ENCODE results near the gene MOSMO. TPM values are rescaled to one million over a fixed set of nuclear protein-coding genes. Genes with fewer than 3 reads are reported as not detected.

The MOSMO gene
- total and polyA plus RNA-seq, 2 donors (not counting 3 experiments of a cell fraction or from before 2014, with no cell fraction given) = 15.9 to 22.0 TPM

- no peak overlapping the region for H2AFZ ChIP-seq (ENCODE audit: low read depth, low read length)
- H3K9ac ChIP-seq (replicated peaks; ENCODE audit: extremely low read depth, insufficient read depth, low read length) = no peak overlapping the region
- no peak overlapping the region for H3K27ac ChIP-seq (ENCODE audit: insufficient read depth, low read depth, low read length)
- BruUV-seq (replicated peaks) = no TSS peak
- H3K4me3 ChIP-seq (replicated peaks in 1 of 3; ENCODE audit: insufficient read depth in 1 of 3, low read depth in 1 of 3, low read length in 3 of 3) = no peak overlapping the region
- DNase-seq (ENCODE audit: low read depth, low spot score) (no peak), FAIRE-seq (no peak)
- intact Hi-C loops (cut with micrococcal nuclease) = no loop called here
- POLR2A ChIA-PET = no interaction called here
- peaks cover 19% of the 10 kb centered on the region for H3K4me1 ChIP-seq (ENCODE audit: control insufficient read depth, extremely low read depth, insufficient read depth, low read length)
- H3K9me3 ChIP-seq (replicated peaks; ENCODE audit: control insufficient read depth, insufficient read depth, low read length) = no peaks in the 10 kb centered on the region
- no peaks in the 10 kb centered on the region for H3K9me1 ChIP-seq (replicated peaks; ENCODE audit: control insufficient read depth, extremely low read depth, insufficient read depth, low read length)
- no peaks in the 10 kb centered on the region for H3K36me3 ChIP-seq (ENCODE audit: control insufficient read depth in 2 of 2, extremely low read depth in 1 of 2, insufficient read depth in 2 of 2, low read length in 2 of 2)
- H3K27me3 ChIP-seq (ENCODE audit: control insufficient read depth in 2 of 2, insufficient read depth in 2 of 2, low read length in 2 of 2) = no peaks in the 10 kb centered on the region
- CTCF ChIA-PET = interaction anchor here (1.3 to 27.0 kb wide), 6 partner anchors 10 to 182 kb away, joined by 4 to 994 read pairs (median 18); no protein-coding TSS in a partner anchor
- H4K20me1 ChIP-seq (replicated peaks; ENCODE audit: control insufficient read depth, extremely low read depth, insufficient read depth, low read length) = peaks cover 3% of the 10 kb centered on the region
- peaks cover 34% of the 10 kb centered on the region for H3K79me2 ChIP-seq (ENCODE audit: control insufficient read depth, insufficient read depth, low read length)
- dilution Hi-C loops (cut with MboI; ENCODE audit: extremely low pct_ligation_motif_present, low sequenced_read_pairs) = no loop called here
- TF ChIP-seq CTCF (IDR thresholded peaks at IDR 0.05; ENCODE audit: extremely low read depth in 1 of 2, insufficient read depth in 1 of 2, low read depth in 1 of 2, low read length in 2 of 2) = no peak
- no peak for TF ChIP-seq JUN (IDR thresholded peaks at IDR 0.05; ENCODE audit: borderline replicate concordance, insufficient read depth, insufficient read length, low read depth)
- TF ChIP-seq FOS (IDR thresholded peaks at IDR 0.05; ENCODE audit: borderline replicate concordance, insufficient read depth, low read length) = no peak
- no peak for TF ChIP-seq POLR2A (IDR thresholded peaks at IDR 0.05; ENCODE audit: low read depth, low read length)
- no peak for TF ChIP-seq MYC (IDR thresholded peaks at IDR 0.05; ENCODE audit: low read depth, low read length)
- no peak for TF ChIP-seq EZH2 (IDR thresholded peaks at IDR 0.05; ENCODE audit: borderline replicate concordance, low read depth, low read length, severe bottlenecking)
- TF ChIP-seq GATA2 (IDR thresholded peaks at IDR 0.05; ENCODE audit: insufficient read depth, insufficient read length, low read depth, low read length) = no peak
- no peak for TF ChIP-seq POLR2AphosphoS5 (IDR thresholded peaks at IDR 0.05; ENCODE audit: insufficient read depth, low read depth, low read length)
- no peak for TF ChIP-seq MAX (IDR thresholded peaks at IDR 0.05; ENCODE audit: insufficient read depth, insufficient read length)
- H3K4me2 ChIP-seq (ENCODE audit: insufficient read depth, low read length) = no peak overlapping the region
These were observed 1.3 kb upstream of the MOSMO start for GRCh38 chr16:22006636-22007035.

Data from endothelial cell of umbilical vein (primary cell).